H9 (cell line): ENCODE measurements around the gene FBXL14. TPM values are rescaled to one million over a fixed set of nuclear protein-coding genes. Genes with fewer than 3 reads are reported as not detected.
A peak's percentile ranks its signal among the peaks of the same experiment; 100 is the strongest.

ENCODE experiments used
- DNase-seq: peaks from one replicate; pipeline ENCODE4 v3.0.0-alpha.2; 2017
- H2AFZ ChIP-seq: one replicate; pipeline ENCODE4 v1.6.1; 2013; ENCODE audit warnings: mild to moderate bottlenecking, low read length, control low read depth, moderate library complexity
- H2AK5ac ChIP-seq: 2 replicates; pipeline ENCODE4 v1.6.1; 2013; ENCODE audit warnings: low read length, control low read depth, mixed read lengths; ENCODE audit not compliant: insufficient read length
- H2BK120ac ChIP-seq: one replicate; pipeline ENCODE4 v1.6.1; 2013; ENCODE audit warnings: low read depth, mild to moderate bottlenecking, low read length, control low read depth, inconsistent platforms; ENCODE audit not compliant: poor library complexity, severe bottlenecking
- H2BK12ac ChIP-seq: 2 replicates; pipeline ENCODE4 v1.6.1; 2013; ENCODE audit warnings: low read length, control low read depth, mixed read lengths, low read depth; ENCODE audit not compliant: insufficient read length
- H2BK15ac ChIP-seq: 2 replicates; pipeline ENCODE4 v1.6.1; 2013; ENCODE audit warnings: low read depth, low read length, control low read depth
- H2BK20ac ChIP-seq: one replicate; pipeline ENCODE4 v1.6.1; 2013; ENCODE audit warnings: low read depth, mild to moderate bottlenecking, low read length, control low read depth, inconsistent platforms; ENCODE audit not compliant: poor library complexity, severe bottlenecking
- H2BK5ac ChIP-seq: 2 replicates; pipeline ENCODE4 v1.6.1; 2013; ENCODE audit warnings: low read length, control low read depth, mixed read lengths; ENCODE audit not compliant: insufficient read length
- H3K14ac ChIP-seq: 2 replicates; pipeline ENCODE4 v1.6.1; 2013; ENCODE audit warnings: low read length, control low read depth; ENCODE audit not compliant: insufficient read depth
- H3K18ac ChIP-seq: 2 replicates; pipeline ENCODE4 v1.6.1; 2013; ENCODE audit warnings: low read depth, mild to moderate bottlenecking, mixed read lengths, low read length, control low read depth; ENCODE audit not compliant: insufficient read length
- H3K23ac ChIP-seq: 2 replicates; pipeline ENCODE4 v1.6.1; 2013; ENCODE audit warnings: low read length, control low read depth, mixed read lengths, low read depth; ENCODE audit not compliant: insufficient read length
- H3K23me2 ChIP-seq: 2 replicates; pipeline ENCODE4 v1.6.1; 2013; ENCODE audit warnings: low read depth, mild to moderate bottlenecking, mixed read lengths, low read length, control low read depth; ENCODE audit not compliant: insufficient read length, poor library complexity, severe bottlenecking
- H3K27ac ChIP-seq: 2 replicates; pipeline ENCODE4 v1.5.1; 2013; ENCODE audit warnings: low read length, control low read depth, mixed read lengths, low read depth; ENCODE audit not compliant: insufficient read length
- H3K27me3 ChIP-seq: 2 replicates; pipeline ENCODE4 v1.6.1; 2013; ENCODE audit warnings: low read length, control low read depth, inconsistent platforms; ENCODE audit not compliant: insufficient read depth
- H3K4ac ChIP-seq: 2 replicates; pipeline ENCODE4 v1.6.1; 2013; ENCODE audit warnings: low read depth, mild to moderate bottlenecking, control low read depth, inconsistent platforms, low read length, moderate library complexity
- H3K4me1 ChIP-seq: 2 replicates; pipeline ENCODE4 v1.6.1; 2013; ENCODE audit warnings: low read length, control low read depth, inconsistent platforms; ENCODE audit not compliant: insufficient read depth
- H3K4me2 ChIP-seq: 2 replicates; pipeline ENCODE4 v1.6.1; 2013; ENCODE audit warnings: low read length, control low read depth, mixed read lengths; ENCODE audit not compliant: insufficient read length, insufficient read depth
- H3K56ac ChIP-seq: 2 replicates; pipeline ENCODE4 v1.6.1; 2013; ENCODE audit warnings: low read depth, mild to moderate bottlenecking, mixed read lengths, low read length, control low read depth; ENCODE audit not compliant: insufficient read length
- H3K79me1 ChIP-seq: 2 replicates; pipeline ENCODE4 v1.6.1; 2013; ENCODE audit warnings: low read depth, mild to moderate bottlenecking, moderate library complexity, low read length, control low read depth, inconsistent platforms; ENCODE audit not compliant: insufficient read depth, poor library complexity, severe bottlenecking
- H3K79me2 ChIP-seq: 2 replicates; pipeline ENCODE4 v1.6.1; 2013; ENCODE audit warnings: low read length, control low read depth, inconsistent platforms; ENCODE audit not compliant: insufficient read depth
- H3K9ac ChIP-seq: 2 replicates; pipeline ENCODE4 v1.6.1; 2013; ENCODE audit warnings: low read length, control low read depth, mixed read lengths; ENCODE audit not compliant: insufficient read length; ENCODE audit errors: extremely low read depth
- H3K9me3 ChIP-seq: one replicate; pipeline ENCODE4 v1.6.1; 2013; ENCODE audit warnings: low read depth, low read length, inconsistent platforms; ENCODE audit not compliant: control insufficient read depth
- H3T11ph ChIP-seq: one replicate; pipeline ENCODE4 v1.6.1; 2013; ENCODE audit warnings: mild to moderate bottlenecking, low read length, control low read depth, inconsistent platforms
- H4K20me1 ChIP-seq: one replicate; pipeline ENCODE4 v1.6.1; 2013; ENCODE audit not compliant: control insufficient read depth, insufficient read length, insufficient read depth
- H4K5ac ChIP-seq: 2 replicates; pipeline ENCODE4 v1.6.1; 2013; ENCODE audit warnings: low read depth, mild to moderate bottlenecking, mixed read lengths, low read length, control low read depth; ENCODE audit not compliant: insufficient read length
- H4K8ac ChIP-seq: replicated peaks from 2 replicates; pipeline ENCODE4 v1.6.1; 2013; ENCODE audit warnings: low read length, control low read depth, mixed read lengths, low read depth; ENCODE audit not compliant: insufficient read length
- H4K91ac ChIP-seq: 2 replicates; pipeline ENCODE4 v1.6.1; 2013; ENCODE audit warnings: low read depth, mild to moderate bottlenecking, moderate library complexity, mixed read lengths, low read length, control low read depth; ENCODE audit not compliant: insufficient read length
- H3K27ac Mint-ChIP-seq, 3 experiments: 2 replicates in 2 of 3; 3 replicates in 1 of 3; pipeline ENCODE4 v1.8.0; 2020 to 2021; ENCODE audit warnings: mixed read lengths in 3 of 3, mild to moderate bottlenecking in 1 of 3, moderate library complexity in 1 of 3
- H3K27me3 Mint-ChIP-seq: 2 replicates; pipeline ENCODE4 v1.8.0; 2021; ENCODE audit warnings: low read depth, mild to moderate bottlenecking, moderate library complexity, mixed read lengths
- H3K36me3 Mint-ChIP-seq, 3 experiments: 2 replicates in 2 of 3; 3 replicates in 1 of 3; pipeline ENCODE4 v1.8.0; 2020 to 2021; ENCODE audit warnings: low read depth in 3 of 3, mixed read lengths in 3 of 3; ENCODE audit not compliant: insufficient read depth in 1 of 3
- H3K4me1 Mint-ChIP-seq, 2 experiments: 2 replicates each; pipeline ENCODE4 v1.8.0; 2020; ENCODE audit warnings: mixed read lengths in 2 of 2
- H3K4me3 Mint-ChIP-seq, 2 experiments: 2 replicates in 1 of 2; 3 replicates in 1 of 2; pipeline ENCODE4 v1.8.0; 2020 to 2021; ENCODE audit warnings: mild to moderate bottlenecking in 2 of 2, mixed read lengths in 2 of 2, moderate library complexity in 1 of 2
- H3K9me3 Mint-ChIP-seq, 2 experiments: 2 replicates in 1 of 2; 3 replicates in 1 of 2; pipeline ENCODE4 v1.8.0; 2020; ENCODE audit warnings: mild to moderate bottlenecking in 2 of 2, mixed read lengths in 2 of 2, moderate library complexity in 1 of 2
- WGBS: extraction: QIAGEN DNeasy Blood & Tissue Kit; methylation state at CpG from one replicate; pipeline ENCODE4 v1.1.7; 2013; ENCODE audit warnings: missing lambda C conversion rate, low lambda C conversion rate, mixed read lengths; ENCODE audit not compliant: insufficient read length; ENCODE audit errors: extremely low coverage; 5-methylcytosine and 5-hydroxymethylcytosine counted together
- total RNA-seq: library from RNA; stranded (reverse); gene quantifications from 2 replicates; pipeline ENCODE4 v1.2.1, GENCODE V29; 2021
- TF ChIP-seq, protein P1 (sequence below): fragments of 200-600 bp; sonication (generic); conservative IDR thresholded peaks from 3 replicates; pipeline ENCODE4 v1.8.0; 2021; ENCODE audit warnings: antibody characterized with exemption, mild to moderate bottlenecking

FBXL14 gene
- total RNA-seq, 1 experiment from 2014 or later, result 15.6 TPM

DNA sequence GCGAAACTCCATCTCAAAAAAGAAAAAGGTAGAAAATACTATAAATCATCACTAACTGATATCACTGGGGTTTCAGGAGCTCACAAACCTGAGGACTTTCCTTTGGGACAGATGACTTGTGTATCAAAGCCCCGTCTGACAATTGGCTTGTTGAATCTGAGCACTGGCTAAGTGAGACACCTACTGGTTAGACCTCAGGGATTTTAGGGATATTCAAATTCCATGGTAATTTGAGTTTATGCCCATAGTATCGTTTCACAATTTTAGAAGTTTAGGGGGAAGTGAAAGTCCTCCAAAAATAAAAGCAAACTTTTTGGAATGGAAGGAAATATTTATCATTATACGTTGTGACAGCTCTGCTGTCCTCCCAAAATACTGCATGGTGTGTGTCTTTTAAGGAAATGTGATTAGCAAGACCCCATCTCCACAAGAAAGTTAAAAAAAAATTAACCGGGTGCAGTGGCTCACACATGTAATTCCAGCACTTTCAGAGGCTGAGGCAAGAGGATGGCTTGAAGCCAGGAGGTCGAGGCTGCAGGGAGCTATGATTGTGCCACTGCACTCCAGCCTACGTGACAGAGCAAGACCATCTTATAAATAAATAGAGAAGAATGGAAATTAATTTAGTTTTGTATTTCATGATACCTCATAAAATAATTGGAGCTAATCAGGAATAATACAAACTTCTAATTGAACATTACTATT, 49.2 kb downstream of the FBXL14 start:
- Histone ChIP-seq H4K20me1 (no peaks in the 10 kb centered on the region), H3K27me3 (no peaks in the 10 kb centered on the region), H3K56ac (no peak overlapping the region), H4K5ac (no peak overlapping the region), H3K4me1 (no peaks in the 10 kb centered on the region), H3K27ac (no peak overlapping the region), H3K23ac (no peak overlapping the region), H2BK5ac (no peak overlapping the region), H2BK15ac (no peak overlapping the region), H4K91ac (no peak overlapping the region), H2BK12ac (no peak overlapping the region), H3K4ac (no peak overlapping the region), H3K4me2 (no peak overlapping the region), H3K79me1 (no peaks in the 10 kb centered on the region), H3K23me2 (no peaks in the 10 kb centered on the region), H3K18ac (no peak overlapping the region), H2AK5ac (no peak overlapping the region), H4K8ac (no peak overlapping the region), H3K79me2 (no peaks in the 10 kb centered on the region), H3K9ac (no peak overlapping the region), H3K9me3 (no peaks in the 10 kb centered on the region), H2AFZ (no peak overlapping the region), H2BK120ac (no peak overlapping the region), H3K14ac (no peak overlapping the region), H2BK20ac (no peak overlapping the region), H3T11ph (no peak overlapping the region)
- Mint-ChIP-seq H3K4me3 (no peak overlapping the region), H3K4me1 (peaks cover 6% of the 10 kb centered on the region in 2 experiments), H3K9me3 (peaks cover 12 to 20% of the 10 kb centered on the region in 2 experiments), H3K27ac (no peak overlapping the region), H3K27me3 (peaks cover 24% of the 10 kb centered on the region), H3K36me3 (peaks cover 3 to 21% (median 11%) of the 10 kb centered on the region in 3 experiments; a peak in 5 of 7 replicates)
- TF ChIP-seq, protein P1, sequence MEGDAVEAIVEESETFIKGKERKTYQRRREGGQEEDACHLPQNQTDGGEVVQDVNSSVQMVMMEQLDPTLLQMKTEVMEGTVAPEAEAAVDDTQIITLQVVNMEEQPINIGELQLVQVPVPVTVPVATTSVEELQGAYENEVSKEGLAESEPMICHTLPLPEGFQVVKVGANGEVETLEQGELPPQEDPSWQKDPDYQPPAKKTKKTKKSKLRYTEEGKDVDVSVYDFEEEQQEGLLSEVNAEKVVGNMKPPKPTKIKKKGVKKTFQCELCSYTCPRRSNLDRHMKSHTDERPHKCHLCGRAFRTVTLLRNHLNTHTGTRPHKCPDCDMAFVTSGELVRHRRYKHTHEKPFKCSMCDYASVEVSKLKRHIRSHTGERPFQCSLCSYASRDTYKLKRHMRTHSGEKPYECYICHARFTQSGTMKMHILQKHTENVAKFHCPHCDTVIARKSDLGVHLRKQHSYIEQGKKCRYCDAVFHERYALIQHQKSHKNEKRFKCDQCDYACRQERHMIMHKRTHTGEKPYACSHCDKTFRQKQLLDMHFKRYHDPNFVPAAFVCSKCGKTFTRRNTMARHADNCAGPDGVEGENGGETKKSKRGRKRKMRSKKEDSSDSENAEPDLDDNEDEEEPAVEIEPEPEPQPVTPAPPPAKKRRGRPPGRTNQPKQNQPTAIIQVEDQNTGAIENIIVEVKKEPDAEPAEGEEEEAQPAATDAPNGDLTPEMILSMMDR, result peak; percentile 50; the same call in 2 of the 3 replicates
- no peak for DNase-seq
- WGBS, result no CpG with 5 or more reads among the region's 7 CpGs
